Eye (tissue), 1 donor: Measurements from ENCODE around the gene HDAC4.

Experiments used
- DNase-seq: peaks from one replicate; pipeline ENCODE4 v3.0.0-alpha.2; 2015

Gene HDAC4

GRCh38 chr2:239247401-239248245 lies 153.2 kb downstream of the HDAC4 start:
- no peak for DNase-seq

- no peak for DNase-seq
Observed at GRCh38 chr2:239246723-239247122, 154.1 kb downstream of the HDAC4 start.

GRCh38 chr2:239245872-239246721 lies 154.7 kb downstream of the HDAC4 start:
- peak; percentile 53 for DNase-seq

GRCh38 chr2:239245107-239245506 lies 155.7 kb downstream of the HDAC4 start:
- DNase-seq = peak; percentile 63

- DNase-seq = no peak
Observed at GRCh38 chr2:239244625-239245024, 156.2 kb downstream of the HDAC4 start.

- no peak for DNase-seq
Observed at GRCh38 chr2:239241431-239241960, 159.3 kb downstream of the HDAC4 start.

GRCh38 chr2:239240414-239240881 lies 160.4 kb downstream of the HDAC4 start:
- no peak for DNase-seq

- DNase-seq = peak; percentile 82
Observed at GRCh38 chr2:239239607-239240413, 161.0 kb downstream of the HDAC4 start.

- DNase-seq = no peak
Observed at GRCh38 chr2:239238839-239239606, 161.8 kb downstream of the HDAC4 start.

GRCh38 chr2:239238381-239238780 lies 162.4 kb downstream of the HDAC4 start:
- no peak for DNase-seq

- DNase-seq = no peak
Observed at GRCh38 chr2:239236808-239237205, 164.0 kb downstream of the HDAC4 start.

- DNase-seq = no peak
Observed at GRCh38 chr2:239236043-239236807, 164.6 kb downstream of the HDAC4 start.

GRCh38 chr2:239235311-239235710 lies 165.5 kb downstream of the HDAC4 start:
- DNase-seq = no peak

GRCh38 chr2:239234191-239235175 lies 166.3 kb downstream of the HDAC4 start:
- no peak for DNase-seq

GRCh38 chr2:239233576-239233975 lies 167.2 kb downstream of the HDAC4 start:
- DNase-seq = no peak

- no peak for DNase-seq
Observed at GRCh38 chr2:239232195-239232578, 168.6 kb downstream of the HDAC4 start.

- no peak for DNase-seq
Observed at GRCh38 chr2:239231231-239232194, 169.3 kb downstream of the HDAC4 start.

- no peak for DNase-seq
Observed at GRCh38 chr2:239230318-239231052, 170.3 kb downstream of the HDAC4 start.
